GM18498 (cell line): ENCODE data around the gene FLNB.

Experiments
- ATAC-seq: cut with Tn5 transposase; IDR thresholded peaks from one replicate; pipeline ENCODE4 v1.9.1; 2021; ENCODE audit warnings: mild to moderate bottlenecking, moderate library complexity; ENCODE audit not compliant: unreplicated experiment

The FLNB gene

GRCh38 chr3:58102976-58103451 is 94.8 kb downstream of the FLNB start:
- ATAC-seq = no peak

- ATAC-seq = no peak
Observed at GRCh38 chr3:58104151-58104550, 95.9 kb downstream of the FLNB start.

GRCh38 chr3:58104712-58105111 is 96.5 kb downstream of the FLNB start:
- no peak for ATAC-seq

GRCh38 chr3:58105196-58105595 is 97.0 kb downstream of the FLNB start:
- no peak for ATAC-seq

- no peak for ATAC-seq
Observed at GRCh38 chr3:58106061-58106460, 97.8 kb downstream of the FLNB start.

GRCh38 chr3:58106640-58107039 is 98.4 kb downstream of the FLNB start:
- ATAC-seq = no peak

- no peak for ATAC-seq
Observed at GRCh38 chr3:58107597-58107996, 99.4 kb downstream of the FLNB start.

- no peak for ATAC-seq
Observed at GRCh38 chr3:58109752-58110151, 101.5 kb downstream of the FLNB start.

GRCh38 chr3:58111513-58112184 is 103.4 kb downstream of the FLNB start:
- no peak for ATAC-seq

- ATAC-seq = no peak
Observed at GRCh38 chr3:58112185-58112535, 103.9 kb downstream of the FLNB start.

GRCh38 chr3:58115175-58115574 is 107.0 kb downstream of the FLNB start:
- ATAC-seq = no peak

- peak; percentile 76 for ATAC-seq
Observed at GRCh38 chr3:58116161-58116955, 108.1 kb downstream of the FLNB start.

GRCh38 chr3:58116985-58117384 is 108.8 kb downstream of the FLNB start:
- no peak for ATAC-seq

- no peak for ATAC-seq
Observed at GRCh38 chr3:58117561-58118181, 109.4 kb downstream of the FLNB start.

GRCh38 chr3:58119186-58119585 is 111.0 kb downstream of the FLNB start:
- ATAC-seq = no peak

GRCh38 chr3:58120075-58120812 is 112.0 kb downstream of the FLNB start:
- ATAC-seq = no peak

GRCh38 chr3:58121183-58121582 is 113.0 kb downstream of the FLNB start:
- no peak for ATAC-seq

GRCh38 chr3:58122936-58123700 is 114.9 kb downstream of the FLNB start:
- no peak for ATAC-seq

- ATAC-seq = no peak
Observed at GRCh38 chr3:58124387-58124786, 116.2 kb downstream of the FLNB start.

- no peak for ATAC-seq
Observed at GRCh38 chr3:58129041-58129770, 121.0 kb downstream of the FLNB start.
